ENCODE results near the gene NANOS2. TPM values are rescaled to one million over a fixed set of nuclear protein-coding genes. Genes with fewer than 3 reads are reported as not detected.

Gene NANOS2
- total RNA-seq, 1 experiment from 2014 or later = not detected

DNA sequence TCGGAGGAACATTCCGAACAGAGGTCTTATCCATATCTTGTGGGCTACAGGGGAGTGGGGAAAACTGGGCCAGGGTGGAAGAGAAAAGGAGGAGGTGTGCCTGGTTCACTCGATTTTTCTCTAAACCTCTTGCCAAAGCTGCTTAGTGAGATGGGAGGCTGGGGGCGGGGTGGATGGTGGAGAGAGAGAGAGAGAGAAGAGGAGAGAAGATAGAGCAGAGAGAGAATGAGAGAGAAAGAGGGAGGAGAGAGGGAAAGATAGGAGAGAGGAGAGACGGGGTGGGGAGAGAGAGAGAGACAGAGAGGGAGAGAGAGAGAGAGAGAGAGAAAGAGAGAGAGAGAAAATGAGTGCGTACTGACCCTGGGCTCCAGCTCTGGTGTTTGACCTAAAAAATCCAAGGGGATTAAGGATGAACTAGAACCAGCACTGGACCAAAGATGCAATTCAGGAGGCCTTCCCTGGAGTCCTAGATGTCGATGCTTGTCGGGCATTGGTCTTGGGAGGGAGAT is 45.0 kb upstream of the NANOS2 start:
- intact Hi-C loops (cut with micrococcal nuclease; ENCODE audit: unreplicated experiment) = no loop called here
- no peak overlapping the region for H3K27ac ChIP-seq (ENCODE audit: low read depth, low read length, poor library complexity, severe bottlenecking)
- H3K36me3 ChIP-seq (ENCODE audit: insufficient read depth, low read length, poor library complexity, severe bottlenecking) = no peaks in the 10 kb centered on the region
- ChIA-PET POLR2A (ENCODE audit: low non-redundant PET) (no interaction called here), CTCF (interaction anchor here (0.6 kb wide), 1 partner anchor 363 kb away, joined by 3 read pairs; no protein-coding TSS in a partner anchor)
- H3K9me3 ChIP-seq (ENCODE audit: low read depth, low read length, poor library complexity, severe bottlenecking) = no peaks in the 10 kb centered on the region
- TF ChIP-seq, protein P1, sequence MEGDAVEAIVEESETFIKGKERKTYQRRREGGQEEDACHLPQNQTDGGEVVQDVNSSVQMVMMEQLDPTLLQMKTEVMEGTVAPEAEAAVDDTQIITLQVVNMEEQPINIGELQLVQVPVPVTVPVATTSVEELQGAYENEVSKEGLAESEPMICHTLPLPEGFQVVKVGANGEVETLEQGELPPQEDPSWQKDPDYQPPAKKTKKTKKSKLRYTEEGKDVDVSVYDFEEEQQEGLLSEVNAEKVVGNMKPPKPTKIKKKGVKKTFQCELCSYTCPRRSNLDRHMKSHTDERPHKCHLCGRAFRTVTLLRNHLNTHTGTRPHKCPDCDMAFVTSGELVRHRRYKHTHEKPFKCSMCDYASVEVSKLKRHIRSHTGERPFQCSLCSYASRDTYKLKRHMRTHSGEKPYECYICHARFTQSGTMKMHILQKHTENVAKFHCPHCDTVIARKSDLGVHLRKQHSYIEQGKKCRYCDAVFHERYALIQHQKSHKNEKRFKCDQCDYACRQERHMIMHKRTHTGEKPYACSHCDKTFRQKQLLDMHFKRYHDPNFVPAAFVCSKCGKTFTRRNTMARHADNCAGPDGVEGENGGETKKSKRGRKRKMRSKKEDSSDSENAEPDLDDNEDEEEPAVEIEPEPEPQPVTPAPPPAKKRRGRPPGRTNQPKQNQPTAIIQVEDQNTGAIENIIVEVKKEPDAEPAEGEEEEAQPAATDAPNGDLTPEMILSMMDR (conservative IDR thresholded peaks at IDR 0.05; ENCODE audit: low read depth, low read length) = no peak
- TF ChIP-seq EZH2 (IDR thresholded peaks at IDR 0.05; ENCODE audit: borderline replicate concordance, low read depth, low read length, poor library complexity, severe bottlenecking) = no peak
- H3K27me3 ChIP-seq (replicated peaks; ENCODE audit: insufficient read depth, low read depth, low read length, poor library complexity) = peaks cover 35% of the 10 kb centered on the region
- BruUV-seq (replicated peaks) = no TSS peak
- no peak overlapping the region for H3K4me3 ChIP-seq (ENCODE audit: low read depth, low read length, poor library complexity, severe bottlenecking)
- no peaks in the 10 kb centered on the region for H3K4me1 ChIP-seq (ENCODE audit: insufficient read depth, low read length, poor library complexity, severe bottlenecking)
- no peak for DNase-seq (ENCODE audit: low spot score)

DNA sequence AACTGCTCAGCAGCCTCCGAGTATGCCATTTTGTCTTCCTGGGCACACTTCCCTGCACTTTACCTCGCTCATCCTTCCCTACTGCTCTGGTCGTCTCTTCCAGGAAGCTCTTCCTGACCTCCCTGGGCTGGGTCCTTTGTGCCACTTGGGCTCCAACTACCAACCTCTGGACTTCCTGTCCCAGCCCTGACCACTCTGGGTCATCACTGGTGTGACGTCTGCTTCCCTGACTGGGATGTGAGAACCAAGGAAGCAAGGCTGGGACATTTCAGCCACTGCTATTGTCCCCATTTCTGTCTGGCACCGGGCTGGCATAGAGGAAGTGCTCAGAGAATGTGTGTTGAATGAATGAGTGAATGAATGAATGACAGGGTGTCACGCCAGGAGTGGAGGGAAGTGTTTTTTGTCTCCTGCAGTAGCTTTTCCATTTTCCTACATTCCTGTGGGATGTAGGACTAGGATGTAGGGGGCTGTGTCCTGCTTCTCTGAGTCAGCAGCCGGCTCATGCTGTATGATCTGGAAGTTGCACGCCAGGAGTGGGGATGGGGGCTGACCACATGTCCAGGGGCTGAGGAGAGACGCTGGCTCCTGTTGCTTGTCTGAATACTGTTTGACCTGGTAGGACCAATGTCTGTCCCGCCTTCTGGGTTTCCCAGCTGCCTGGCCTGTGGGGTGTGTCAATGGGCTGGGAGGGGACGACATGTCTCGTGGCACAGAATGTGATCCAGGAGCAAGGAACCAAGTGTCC is 44.4 kb upstream of the NANOS2 start:
- no peak for DNase-seq (ENCODE audit: low spot score)
- Histone ChIP-seq H3K27me3 (replicated peaks; ENCODE audit: insufficient read depth, low read depth, low read length, poor library complexity) (peaks cover 33% of the 10 kb centered on the region), H3K4me3 (ENCODE audit: low read depth, low read length, poor library complexity, severe bottlenecking) (no peak overlapping the region), H3K9me3 (ENCODE audit: low read depth, low read length, poor library complexity, severe bottlenecking) (no peaks in the 10 kb centered on the region), H3K36me3 (ENCODE audit: insufficient read depth, low read length, poor library complexity, severe bottlenecking) (no peaks in the 10 kb centered on the region), H3K4me1 (ENCODE audit: insufficient read depth, low read length, poor library complexity, severe bottlenecking) (no peaks in the 10 kb centered on the region), H3K27ac (ENCODE audit: low read depth, low read length, poor library complexity, severe bottlenecking) (no peak overlapping the region)
- no TSS peak for BruUV-seq (replicated peaks)
- intact Hi-C loops (cut with micrococcal nuclease; ENCODE audit: unreplicated experiment) = no loop called here
- TF ChIP-seq, protein P1 (conservative IDR thresholded peaks at IDR 0.05; ENCODE audit: low read depth, low read length) = no peak
- TF ChIP-seq EZH2 (IDR thresholded peaks at IDR 0.05; ENCODE audit: borderline replicate concordance, low read depth, low read length, poor library complexity, severe bottlenecking) = no peak
- CTCF ChIA-PET = interaction anchor here (0.6 kb wide), 1 partner anchor 363 kb away, joined by 3 read pairs; no protein-coding TSS in a partner anchor
- POLR2A ChIA-PET (ENCODE audit: low non-redundant PET) = no interaction called here

DNA sequence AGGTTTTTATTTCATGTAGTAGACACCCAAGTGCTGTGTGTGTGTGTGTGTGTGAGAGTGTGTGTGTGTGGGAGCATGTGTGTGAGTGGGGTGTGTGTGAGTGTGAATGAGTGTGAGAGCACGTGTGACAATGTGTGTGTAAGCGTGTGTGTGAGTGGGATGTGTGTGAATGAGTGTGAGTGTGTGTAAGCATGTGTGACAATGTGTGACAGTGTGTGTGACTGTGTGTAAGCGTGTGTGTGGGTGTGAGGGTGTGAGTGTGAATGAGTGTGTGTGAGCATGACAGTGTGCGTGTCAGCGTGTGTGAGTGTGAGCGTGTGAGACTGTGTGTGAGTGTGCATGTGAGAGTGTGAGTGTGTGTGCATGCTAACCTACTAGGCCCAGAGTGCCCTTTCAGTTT is 43.7 kb upstream of the NANOS2 start:
- intact Hi-C loops (cut with micrococcal nuclease; ENCODE audit: unreplicated experiment) = no loop called here
- no TSS peak for BruUV-seq (replicated peaks)
- Histone ChIP-seq H3K27ac (ENCODE audit: low read depth, low read length, poor library complexity, severe bottlenecking) (no peak overlapping the region), H3K4me1 (ENCODE audit: insufficient read depth, low read length, poor library complexity, severe bottlenecking) (peaks cover under 1% of the 10 kb centered on the region), H3K4me3 (ENCODE audit: low read depth, low read length, poor library complexity, severe bottlenecking) (no peak overlapping the region), H3K9me3 (ENCODE audit: low read depth, low read length, poor library complexity, severe bottlenecking) (no peaks in the 10 kb centered on the region), H3K27me3 (replicated peaks; ENCODE audit: insufficient read depth, low read depth, low read length, poor library complexity) (peaks cover 33% of the 10 kb centered on the region), H3K36me3 (ENCODE audit: insufficient read depth, low read length, poor library complexity, severe bottlenecking) (no peaks in the 10 kb centered on the region)
- ChIA-PET POLR2A (ENCODE audit: low non-redundant PET) (no interaction called here), CTCF (no interaction called here)
- DNase-seq (ENCODE audit: low spot score) = no peak
- no peak for TF ChIP-seq EZH2 (IDR thresholded peaks at IDR 0.05; ENCODE audit: borderline replicate concordance, low read depth, low read length, poor library complexity, severe bottlenecking)
- TF ChIP-seq, protein P1 (conservative IDR thresholded peaks at IDR 0.05; ENCODE audit: low read depth, low read length) = no peak

All from A673 (cell line).